ENCODE results near the gene LRP1B.

- TF ChIP-seq POLR2AphosphoS5 (IDR thresholded peaks at IDR 0.05; ENCODE audit: low read depth, low read length) (no peak), TAF1 (IDR thresholded peaks at IDR 0.05; ENCODE audit: borderline replicate concordance, insufficient read depth, low read length) (no peak), REST (IDR thresholded peaks at IDR 0.05; ENCODE audit: insufficient read depth in 1 of 2, low read depth in 2 of 2, low read length in 2 of 2) (no peak), SIN3A (IDR thresholded peaks at IDR 0.05; ENCODE audit: borderline replicate concordance, insufficient read depth, low read length) (no peak)
Observed at GRCh38 chr2:141522048-141522447, 608.8 kb downstream of the LRP1B start.

Measured in PFSK-1 (cell line).